CD1c-positive myeloid dendritic cell (primary cell): Measurements from ENCODE around the gene NGRN.
A peak's percentile ranks its signal among the peaks of the same experiment; 100 is the strongest.
"Not testable (repeated sequence)": the region's sequence is repeated elsewhere in the genome, so short reads cannot be mapped to it uniquely, and the experiment has no call there.

Experiments used
- DNase-seq: peaks from one replicate; pipeline ENCODE4 v3.0.0-alpha.2; 2016; ENCODE audit errors: extremely low spot score

Gene NGRN

GRCh38 chr15:90281637-90282036 is 16.2 kb downstream of the NGRN start:
- peak; percentile 19 for DNase-seq

GRCh38 chr15:90286678-90287077 is 21.2 kb downstream of the NGRN start:
- DNase-seq, result peak; percentile 38

GRCh38 chr15:90287101-90287500 is 21.6 kb downstream of the NGRN start:
- DNase-seq, result no peak

- DNase-seq, result no peak
These were observed 22.5 kb downstream of the NGRN start for GRCh38 chr15:90287946-90288345.

GRCh38 chr15:90291679-90292356 is 26.3 kb downstream of the NGRN start:
- no peak for DNase-seq

GRCh38 chr15:90293040-90293810 is 27.8 kb downstream of the NGRN start:
- peak; percentile 63 for DNase-seq

- no peak for DNase-seq
These were observed 28.7 kb downstream of the NGRN start for GRCh38 chr15:90294159-90294558.

- DNase-seq, result no peak
These were observed 29.3 kb downstream of the NGRN start for GRCh38 chr15:90294601-90295269.

GRCh38 chr15:90295270-90295648 is 29.8 kb downstream of the NGRN start:
- DNase-seq, result no peak

GRCh38 chr15:90296316-90296884 is 30.9 kb downstream of the NGRN start:
- DNase-seq, result not testable (repeated sequence)

- no peak for DNase-seq
These were observed 31.5 kb downstream of the NGRN start for GRCh38 chr15:90297021-90297420.

- no peak for DNase-seq
These were observed 35.1 kb downstream of the NGRN start for GRCh38 chr15:90300541-90300940.

- peak; percentile 67 for DNase-seq
These were observed 35.7 kb downstream of the NGRN start for GRCh38 chr15:90300988-90301706.

- DNase-seq, result no peak
These were observed 36.3 kb downstream of the NGRN start for GRCh38 chr15:90301707-90302300.

GRCh38 chr15:90305355-90305754 is 39.9 kb downstream of the NGRN start:
- not testable (repeated sequence) for DNase-seq

- DNase-seq, result no peak
These were observed 40.5 kb downstream of the NGRN start for GRCh38 chr15:90305932-90306331.

- DNase-seq, result peak; percentile 57
These were observed 41.1 kb downstream of the NGRN start for GRCh38 chr15:90306560-90306959.

GRCh38 chr15:90307661-90308060 is 42.2 kb downstream of the NGRN start:
- DNase-seq, result no peak

- DNase-seq, result no peak
These were observed 43.5 kb downstream of the NGRN start for GRCh38 chr15:90309020-90309419.

- peak; percentile 7 for DNase-seq
These were observed 50.0 kb downstream of the NGRN start for GRCh38 chr15:90315278-90315982.

GRCh38 chr15:90316139-90316538 is 50.7 kb downstream of the NGRN start:
- DNase-seq, result no peak
